DMS153 (cell line): ENCODE data around the gene ATG2B.

Experiments
- DNase-seq: peaks from one replicate; lab custom pipeline; 2025; lab: John Stamatoyannopoulos, UW

ATG2B gene

GRCh38 chr14:96362965-96363750, at the start of gene ATG2B, which contains the start of gene GSKIP:
Gene ATG2B, minus strand, starts transcription at chr14:96363341. Its CDS starts 365 bp downstream, at chr14:96362976.
Gene GSKIP, plus strand, starts transcription at chr14:96363526. Its CDS starts 18,722 bp downstream, at chr14:96382248.
- peak; percentile 80 for DNase-seq

GRCh38 chr14:96410119-96410518, 47.0 kb upstream of the ATG2B start:
- DNase-seq, result no peak

GRCh38 chr14:96409701-96410100, 46.6 kb upstream of the ATG2B start:
- DNase-seq, result no peak

- no peak for DNase-seq
These were observed 45.5 kb upstream of the ATG2B start for GRCh38 chr14:96408608-96409007.

- DNase-seq, result no peak
These were observed 44.9 kb upstream of the ATG2B start for GRCh38 chr14:96407935-96408570.

- no peak for DNase-seq
These were observed 42.5 kb upstream of the ATG2B start for GRCh38 chr14:96405677-96406076.

GRCh38 chr14:96403409-96403808, 40.3 kb upstream of the ATG2B start:
- DNase-seq, result no peak

GRCh38 chr14:96400495-96400894, 37.4 kb upstream of the ATG2B start:
- DNase-seq, result no peak

- no peak for DNase-seq
These were observed 36.3 kb upstream of the ATG2B start for GRCh38 chr14:96399405-96399804.

GRCh38 chr14:96398921-96399320, 35.8 kb upstream of the ATG2B start:
- no peak for DNase-seq

GRCh38 chr14:96398432-96398831, 35.3 kb upstream of the ATG2B start:
- DNase-seq, result no peak

GRCh38 chr14:96394047-96394815, 31.1 kb upstream of the ATG2B start:
- no peak for DNase-seq

- DNase-seq, result no peak
These were observed 30.0 kb upstream of the ATG2B start for GRCh38 chr14:96393071-96393691.

GRCh38 chr14:96391293-96392118, 28.4 kb upstream of the ATG2B start:
- peak; percentile 89 for DNase-seq

GRCh38 chr14:96390965-96391292, 27.8 kb upstream of the ATG2B start:
- DNase-seq, result no peak

GRCh38 chr14:96385385-96385784, 22.2 kb upstream of the ATG2B start:
- DNase-seq, result no peak

- no peak for DNase-seq
These were observed 21.6 kb upstream of the ATG2B start for GRCh38 chr14:96384740-96385139.

- no peak for DNase-seq
These were observed 20.9 kb upstream of the ATG2B start for GRCh38 chr14:96384053-96384452.

GRCh38 chr14:96383445-96383844, 20.3 kb upstream of the ATG2B start:
- no peak for DNase-seq

GRCh38 chr14:96380735-96381134, 17.6 kb upstream of the ATG2B start:
- DNase-seq, result no peak

- DNase-seq, result no peak
These were observed 13.0 kb upstream of the ATG2B start for GRCh38 chr14:96376093-96376492.

- DNase-seq, result no peak
These were observed 10.4 kb upstream of the ATG2B start for GRCh38 chr14:96373538-96373937.
